Measurements from ENCODE around the gene FAM43B.
"Not testable (repeated sequence)": the region's sequence is repeated elsewhere in the genome, so short reads cannot be mapped to it uniquely, and the experiment has no call there.

Gene FAM43B

GRCh38 chr1:20551945-20552727, at the start of gene FAM43B:
Gene FAM43B, plus strand, starts transcription at chr1:20552573. Its CDS starts 401 bp downstream, at chr1:20552974.
- peak within 1 kb of the TSS; percentile 31 for H3K4me3 ChIP-seq (ENCODE audit: control insufficient read depth, low read depth, low read length)
- no peak for TF ChIP-seq CTCF (IDR thresholded peaks at IDR 0.05; ENCODE audit: control insufficient read depth, insufficient read depth, low read depth, low read length, missing control alignments)
- DNase-seq (ENCODE audit: low read depth): no peak

- DNase-seq (ENCODE audit: low read depth): no peak
- TF ChIP-seq CTCF (IDR thresholded peaks at IDR 0.05; ENCODE audit: control insufficient read depth, insufficient read depth, low read depth, low read length, missing control alignments): no peak
- no peak overlapping the region for H3K4me3 ChIP-seq (ENCODE audit: control insufficient read depth, low read depth, low read length)
Measured at GRCh38 chr1:20505488-20505887, 46.9 kb upstream of the FAM43B start.

GRCh38 chr1:20507248-20507563, 45.2 kb upstream of the FAM43B start:
- H3K4me3 ChIP-seq (ENCODE audit: control insufficient read depth, low read depth, low read length): peak overlapping the region; percentile 93

GRCh38 chr1:20507564-20508410, 44.6 kb upstream of the FAM43B start, which contains the start of gene MUL1:
Gene MUL1, minus strand, starts transcription at chr1:20508151. Its CDS starts 127 bp downstream, at chr1:20508024.
- TF ChIP-seq CTCF (IDR thresholded peaks at IDR 0.05; ENCODE audit: control insufficient read depth, insufficient read depth, low read depth, low read length, missing control alignments): no peak
- peak within 1 kb of the TSS; percentile 93 for H3K4me3 ChIP-seq (ENCODE audit: control insufficient read depth, low read depth, low read length)
- DNase-seq (ENCODE audit: low read depth): peak; percentile 49

More at GRCh38 chr1:20507248-20507563, 45.2 kb upstream of the FAM43B start:
- DNase-seq (ENCODE audit: low read depth): no peak
- TF ChIP-seq CTCF (IDR thresholded peaks at IDR 0.05; ENCODE audit: control insufficient read depth, insufficient read depth, low read depth, low read length, missing control alignments): no peak

- no peak for TF ChIP-seq CTCF (IDR thresholded peaks at IDR 0.05; ENCODE audit: control insufficient read depth, insufficient read depth, low read depth, low read length, missing control alignments)
- no peak for DNase-seq (ENCODE audit: low read depth)
- peak overlapping the region; percentile 93 for H3K4me3 ChIP-seq (ENCODE audit: control insufficient read depth, low read depth, low read length)
Measured at GRCh38 chr1:20508411-20508771, 44.0 kb upstream of the FAM43B start.

- no peak for TF ChIP-seq CTCF (IDR thresholded peaks at IDR 0.05; ENCODE audit: control insufficient read depth, insufficient read depth, low read depth, low read length, missing control alignments)
- DNase-seq (ENCODE audit: low read depth): no peak
- no peak overlapping the region for H3K4me3 ChIP-seq (ENCODE audit: control insufficient read depth, low read depth, low read length)
Measured at GRCh38 chr1:20511518-20512428, 40.6 kb upstream of the FAM43B start.

- not testable (repeated sequence) for DNase-seq (ENCODE audit: low read depth); H3K4me3 ChIP-seq (ENCODE audit: control insufficient read depth, low read depth, low read length)
Measured at GRCh38 chr1:20519609-20520262, 32.6 kb upstream of the FAM43B start.

Data from AG09309 (cell line).